Stimulated activated naive CD4-positive, alpha-beta T cell (primary cell): ENCODE measurements around the gene ARCN1.

Experiments used
- DNase-seq, 6 experiments: peaks; one replicate each; lab custom pipeline; 2025; lab: John Stamatoyannopoulos, UW

The ARCN1 gene

DNA sequence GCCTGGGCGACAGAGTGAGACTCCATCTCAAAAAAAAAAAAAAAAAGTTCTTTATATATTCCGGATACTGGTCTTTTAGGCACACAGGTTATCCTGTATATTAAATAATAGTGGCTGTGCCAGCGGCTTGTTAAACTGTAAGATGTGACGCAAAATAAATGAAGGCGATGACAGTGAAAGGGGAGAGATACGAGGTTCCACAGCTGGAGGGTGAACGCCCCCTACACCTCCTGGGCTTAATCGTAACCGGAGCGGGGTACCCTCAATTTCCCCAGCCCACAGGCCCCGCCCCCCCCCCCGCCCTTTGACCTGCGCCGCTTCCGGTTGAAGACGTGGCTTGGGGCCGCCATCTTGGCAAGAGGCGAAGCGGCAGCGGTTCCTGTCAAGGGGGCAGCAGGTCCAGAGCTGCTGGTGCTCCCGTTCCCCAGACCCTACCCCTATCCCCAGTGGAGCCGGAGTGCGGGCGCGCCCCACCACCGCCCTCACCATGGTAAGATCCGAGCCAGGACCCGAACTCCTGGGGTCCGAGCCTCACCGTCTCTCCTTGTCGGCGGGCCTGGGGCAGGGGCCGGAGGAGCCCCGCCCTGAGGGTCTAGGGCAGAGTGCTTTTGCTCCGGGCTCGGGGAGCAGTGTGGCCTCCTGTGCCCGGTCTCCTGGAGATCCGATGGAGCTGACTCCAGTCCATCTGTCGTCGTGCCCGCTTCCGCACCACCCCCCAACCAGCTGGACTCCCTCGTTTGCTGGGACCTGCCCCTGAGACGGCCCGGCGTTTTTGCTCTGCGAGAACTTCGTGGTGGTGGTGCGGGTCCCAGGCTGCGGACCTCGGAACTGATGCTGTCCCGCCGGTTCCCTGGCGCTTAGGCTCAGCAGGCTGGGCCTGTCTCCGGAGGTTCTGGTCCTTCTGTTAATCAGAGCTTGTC, at the start of gene ARCN1:
Gene ARCN1 (plus strand): TSS at position 349 of the 920 bp plus-strand sequence. CDS start 139 bp downstream, at position 488.
- DNase-seq: peak; percentile 77 to 88 (median 84)

DNA sequence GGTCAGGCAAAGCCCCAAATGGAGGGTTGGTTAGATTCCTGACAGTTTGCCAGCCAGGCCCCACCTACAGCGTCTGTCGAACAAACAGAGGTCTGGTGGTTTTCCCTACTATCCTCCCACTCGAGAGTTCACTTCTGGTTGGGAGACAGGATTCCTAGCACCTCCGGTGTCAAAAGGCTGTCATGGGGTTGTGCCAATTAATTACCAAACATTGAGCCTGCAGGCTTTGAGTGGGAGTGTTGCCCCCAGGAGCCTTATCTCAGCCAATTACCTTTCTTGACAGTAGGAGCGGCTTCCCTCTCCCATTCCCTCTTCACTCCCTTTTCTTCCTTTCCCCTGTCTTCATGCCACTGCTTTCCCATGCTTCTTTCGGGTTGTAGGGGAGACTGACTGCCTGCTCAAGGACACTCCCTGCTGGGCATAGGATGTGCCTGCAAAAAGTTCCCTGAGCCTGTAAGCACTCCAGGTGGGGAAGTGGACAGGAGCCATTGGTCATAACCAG, 49.6 kb upstream of the ARCN1 start:
- no peak for DNase-seq

DNA sequence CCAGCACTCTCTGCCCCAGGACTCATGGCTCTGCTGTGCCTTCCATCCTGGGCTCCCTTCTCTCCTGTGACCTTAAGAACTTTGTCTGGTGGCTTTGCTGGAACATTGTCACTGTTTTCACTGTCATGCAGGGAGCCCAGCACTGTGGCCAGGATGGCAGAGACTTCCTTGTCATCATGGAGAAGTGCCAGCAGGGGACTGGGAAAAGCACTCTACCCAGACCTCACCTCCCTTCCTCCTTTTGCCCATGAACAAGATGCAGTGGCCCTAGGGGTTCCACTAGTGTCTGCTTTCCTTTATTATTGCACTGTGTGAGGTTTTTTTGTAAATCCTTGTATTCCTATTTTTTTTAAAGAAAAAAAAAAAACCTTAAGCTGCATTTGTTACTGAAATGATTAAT, 47.9 kb upstream of the ARCN1 start:
- DNase-seq: no peak

DNA sequence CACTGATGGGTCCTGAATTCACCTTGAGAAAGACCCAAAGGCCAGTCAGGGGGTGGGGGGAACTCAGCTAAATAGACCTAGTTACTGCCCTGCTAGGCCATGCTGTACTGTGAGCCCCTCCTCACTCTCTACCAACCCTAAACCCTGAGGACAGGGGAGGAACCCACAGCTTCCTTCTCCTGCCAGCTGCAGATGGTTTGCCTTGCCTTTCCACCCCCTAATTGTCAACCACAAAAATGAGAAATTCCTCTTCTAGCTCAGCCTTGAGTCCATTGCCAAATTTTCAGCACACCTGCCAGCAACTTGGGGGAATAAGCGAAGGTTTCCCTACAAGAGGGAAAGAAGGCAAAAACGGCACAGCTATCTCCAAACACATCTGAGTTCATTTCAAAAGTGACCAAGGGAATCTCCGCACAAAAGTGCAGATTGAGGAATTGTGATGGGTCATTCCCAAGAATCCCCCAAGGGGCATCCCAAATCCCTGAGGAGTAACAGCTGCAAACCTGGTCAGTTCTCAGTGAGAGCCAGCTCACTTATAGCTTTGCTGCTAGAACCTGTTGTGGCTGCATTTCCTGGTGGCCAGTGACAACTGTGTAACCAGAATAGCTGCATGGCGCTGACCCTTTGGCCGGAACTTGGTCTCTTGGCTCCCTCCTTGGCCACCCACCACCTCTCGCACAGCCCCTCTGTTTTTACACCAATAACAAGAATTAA, 47.3 kb upstream of the ARCN1 start:
- DNase-seq: no peak

DNA sequence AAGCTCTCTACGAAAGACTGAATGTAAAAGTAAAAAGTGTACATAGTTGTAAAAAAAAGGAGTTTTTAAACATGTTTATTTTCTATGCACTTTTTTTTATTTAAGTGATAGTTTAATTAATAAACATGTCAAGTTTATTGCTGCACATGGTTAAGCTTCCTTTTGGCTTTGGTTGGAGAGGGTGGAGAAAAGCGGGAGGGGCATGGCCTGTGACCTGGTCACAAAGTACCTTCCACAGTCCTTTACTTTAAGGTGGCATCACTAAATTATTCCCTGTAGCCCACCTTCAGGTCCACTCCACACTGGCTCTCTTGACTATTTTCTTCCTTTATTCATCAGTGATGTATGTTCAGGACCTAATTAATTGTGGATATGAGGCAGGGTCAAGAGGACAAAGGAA, 45.5 kb upstream of the ARCN1 start:
- DNase-seq: no peak

DNA sequence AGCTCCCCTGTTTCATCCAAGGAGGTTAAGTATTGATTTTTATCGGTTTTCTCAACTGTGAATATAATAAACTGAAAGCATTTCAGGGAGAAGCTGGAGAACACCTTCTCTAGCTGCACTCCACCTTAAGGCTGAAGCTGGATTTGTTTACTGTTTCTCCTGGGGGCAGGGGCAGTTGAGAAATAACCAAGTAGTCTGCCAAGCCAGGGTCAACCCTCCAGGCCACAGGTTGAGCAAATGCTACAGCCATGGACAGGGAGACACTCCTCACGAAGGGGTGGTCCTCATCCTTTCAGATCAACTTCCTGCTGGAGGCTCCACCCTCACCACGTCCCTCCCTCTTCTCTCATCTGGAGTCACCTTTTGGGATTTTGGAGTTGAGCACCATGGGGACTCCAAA, 45.1 kb upstream of the ARCN1 start, which contains the start of gene TTC36:
Gene TTC36 (plus strand): TSS at position 366 of the 400 bp plus-strand sequence. CDS start 21 bp downstream, at position 387.
- DNase-seq: no peak

DNA sequence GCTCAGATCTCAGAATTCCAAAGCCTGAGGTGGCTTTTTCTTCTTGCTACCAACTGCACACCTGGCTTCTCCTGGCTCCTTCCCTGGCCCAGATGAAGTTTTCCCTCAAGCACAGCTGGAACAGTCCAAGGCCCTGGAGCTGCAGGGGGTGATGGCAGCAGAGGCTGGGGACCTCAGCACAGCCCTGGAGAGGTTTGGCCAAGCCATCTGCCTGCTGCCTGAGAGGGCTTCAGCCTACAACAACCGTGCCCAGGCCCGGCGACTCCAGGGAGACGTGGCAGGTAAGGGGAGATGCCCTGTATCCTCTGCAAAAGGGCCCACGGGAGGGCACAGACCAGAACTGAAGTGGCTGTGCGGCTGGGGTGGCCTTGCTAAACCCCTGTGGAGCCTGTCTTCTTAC, 43.7 kb upstream of the ARCN1 start:
- no peak for DNase-seq

DNA sequence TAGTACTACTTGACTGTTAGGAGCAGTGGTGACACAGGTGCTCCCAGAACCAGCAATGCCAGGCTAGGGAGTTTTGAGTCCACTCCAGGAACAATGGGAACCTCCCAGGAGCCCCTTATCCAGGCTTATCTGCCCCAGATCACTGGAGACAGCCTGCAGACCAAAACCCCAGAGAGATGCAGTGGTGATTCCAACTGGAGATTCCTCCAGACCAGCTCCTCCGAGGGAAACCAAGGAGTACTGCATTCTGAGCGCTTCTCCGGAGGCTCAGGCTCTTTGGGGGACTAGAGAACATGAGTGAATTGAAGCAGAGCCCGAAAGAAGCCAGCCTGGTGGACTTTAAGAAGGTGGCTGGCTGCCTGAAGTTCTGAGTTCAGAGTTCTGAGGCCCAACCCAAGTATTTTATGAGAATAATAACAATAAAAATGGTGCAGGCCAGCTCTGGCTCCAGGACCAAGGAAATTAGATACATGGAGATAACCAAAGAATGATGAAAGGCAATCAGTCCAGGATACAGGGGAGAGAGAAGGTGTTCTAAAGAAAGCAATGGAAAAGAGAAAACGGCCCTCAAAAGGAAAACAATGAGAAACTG, 42.5 kb upstream of the ARCN1 start:
- no peak for DNase-seq

DNA sequence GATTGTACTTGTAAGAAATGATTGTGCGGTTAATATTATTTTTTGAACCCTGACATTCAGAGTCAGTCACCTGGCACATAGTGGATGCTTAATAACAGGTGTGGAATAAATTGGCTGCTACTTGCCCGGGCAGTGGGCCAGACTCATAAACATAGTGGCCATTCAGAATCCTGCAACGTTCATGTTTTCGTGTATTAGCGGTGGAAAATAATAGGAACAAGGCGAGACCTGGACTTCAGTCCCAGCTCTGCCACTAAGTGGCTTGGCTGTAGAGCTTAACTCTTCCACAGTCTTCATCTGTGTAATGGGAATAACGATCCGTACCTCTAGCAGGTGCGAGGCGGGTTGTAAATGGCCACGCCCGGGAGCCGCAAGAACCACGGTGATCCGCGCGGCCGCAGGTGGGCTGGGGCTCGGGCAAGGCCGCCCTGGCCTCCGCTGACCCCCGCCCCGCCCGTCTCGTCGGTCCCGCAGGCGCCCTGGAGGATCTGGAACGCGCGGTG, 42.0 kb upstream of the ARCN1 start:
- peak in 1 of 6 experiments; percentile 31 for DNase-seq

DNA sequence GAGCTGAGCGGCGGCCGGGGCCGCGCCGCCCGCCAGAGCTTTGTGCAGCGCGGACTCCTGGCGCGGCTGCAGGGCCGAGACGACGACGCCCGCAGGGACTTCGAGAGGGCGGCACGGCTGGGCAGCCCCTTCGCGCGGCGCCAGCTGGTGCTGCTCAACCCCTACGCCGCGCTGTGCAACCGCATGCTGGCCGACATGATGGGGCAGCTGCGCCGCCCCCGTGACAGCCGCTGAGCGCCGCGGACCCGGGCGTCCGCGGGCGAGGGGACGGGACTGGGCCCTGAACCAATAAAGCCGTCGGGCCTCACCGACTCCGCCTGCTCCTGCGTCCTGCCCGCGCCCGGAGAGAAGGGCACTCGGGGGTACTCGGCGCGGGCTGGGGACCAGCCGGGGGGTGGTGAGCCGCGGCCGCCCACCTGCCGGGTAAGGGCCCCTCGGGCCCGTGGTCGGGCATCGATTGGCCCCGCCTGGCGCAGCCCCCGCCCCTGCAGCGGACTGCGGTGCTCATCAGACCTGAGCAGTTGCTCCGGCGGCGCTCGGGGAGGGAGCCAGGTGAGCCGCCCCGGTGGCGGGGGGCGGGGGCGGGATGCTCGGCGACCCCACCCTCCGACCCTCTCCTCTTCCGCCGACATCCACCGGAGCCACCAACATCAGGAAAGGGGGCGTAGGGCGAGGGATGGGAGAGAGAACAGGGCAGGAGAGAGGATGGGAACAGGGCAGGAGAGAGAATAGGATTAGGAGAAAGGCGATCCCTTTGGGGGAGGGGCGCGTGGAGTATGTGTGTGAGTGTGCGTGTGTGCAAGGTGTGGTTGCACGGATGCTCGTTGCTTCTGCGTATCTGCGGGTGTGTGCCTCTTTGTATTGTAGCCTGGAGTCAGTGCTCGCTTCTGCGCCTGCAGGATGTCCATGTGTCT, 41.3 kb upstream of the ARCN1 start, which contains the start of gene TMEM25:
Gene TMEM25 (plus strand): TSS at position 510 of the 914 bp plus-strand sequence. CDS start 610 bp downstream, outside the sequence.
- peak; percentile 51 to 77 (median 66) for DNase-seq

DNA sequence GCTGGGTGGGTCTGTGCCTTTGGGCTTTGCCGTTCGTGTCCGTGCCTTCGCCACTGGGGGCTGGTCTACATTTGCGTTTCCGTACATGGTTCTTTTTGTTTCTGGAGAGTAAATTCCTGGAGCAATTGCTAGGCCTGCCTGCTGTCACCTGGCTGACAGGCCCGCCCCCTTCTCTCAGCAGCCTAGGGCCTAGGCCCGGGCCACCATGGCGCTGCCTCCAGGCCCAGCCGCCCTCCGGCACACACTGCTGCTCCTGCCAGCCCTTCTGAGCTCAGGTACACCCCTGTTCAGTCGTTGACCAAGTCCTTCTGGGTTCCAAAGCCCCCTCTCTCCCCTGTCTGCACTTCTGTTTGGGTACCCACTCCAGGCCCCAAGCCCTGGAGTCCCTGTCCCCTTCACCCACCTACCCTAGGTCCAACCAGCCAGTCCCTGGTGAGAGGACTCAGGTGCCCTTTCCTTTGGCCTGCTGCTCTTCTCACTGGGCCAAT, 40.6 kb upstream of the ARCN1 start:
- DNase-seq: peak in 1 of 6 experiments; percentile 33

DNA sequence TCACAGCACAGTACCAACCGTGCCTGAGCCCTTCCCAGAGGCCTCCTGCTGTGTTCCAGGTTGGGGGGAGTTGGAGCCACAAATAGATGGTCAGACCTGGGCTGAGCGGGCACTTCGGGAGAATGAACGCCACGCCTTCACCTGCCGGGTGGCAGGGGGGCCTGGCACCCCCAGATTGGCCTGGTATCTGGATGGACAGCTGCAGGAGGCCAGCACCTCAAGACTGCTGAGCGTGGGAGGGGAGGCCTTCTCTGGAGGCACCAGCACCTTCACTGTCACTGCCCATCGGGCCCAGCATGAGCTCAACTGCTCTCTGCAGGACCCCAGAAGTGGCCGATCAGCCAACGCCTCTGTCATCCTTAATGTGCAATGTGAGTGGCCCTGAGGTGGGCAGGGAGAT, 40.1 kb upstream of the ARCN1 start:
- DNase-seq: no peak

DNA sequence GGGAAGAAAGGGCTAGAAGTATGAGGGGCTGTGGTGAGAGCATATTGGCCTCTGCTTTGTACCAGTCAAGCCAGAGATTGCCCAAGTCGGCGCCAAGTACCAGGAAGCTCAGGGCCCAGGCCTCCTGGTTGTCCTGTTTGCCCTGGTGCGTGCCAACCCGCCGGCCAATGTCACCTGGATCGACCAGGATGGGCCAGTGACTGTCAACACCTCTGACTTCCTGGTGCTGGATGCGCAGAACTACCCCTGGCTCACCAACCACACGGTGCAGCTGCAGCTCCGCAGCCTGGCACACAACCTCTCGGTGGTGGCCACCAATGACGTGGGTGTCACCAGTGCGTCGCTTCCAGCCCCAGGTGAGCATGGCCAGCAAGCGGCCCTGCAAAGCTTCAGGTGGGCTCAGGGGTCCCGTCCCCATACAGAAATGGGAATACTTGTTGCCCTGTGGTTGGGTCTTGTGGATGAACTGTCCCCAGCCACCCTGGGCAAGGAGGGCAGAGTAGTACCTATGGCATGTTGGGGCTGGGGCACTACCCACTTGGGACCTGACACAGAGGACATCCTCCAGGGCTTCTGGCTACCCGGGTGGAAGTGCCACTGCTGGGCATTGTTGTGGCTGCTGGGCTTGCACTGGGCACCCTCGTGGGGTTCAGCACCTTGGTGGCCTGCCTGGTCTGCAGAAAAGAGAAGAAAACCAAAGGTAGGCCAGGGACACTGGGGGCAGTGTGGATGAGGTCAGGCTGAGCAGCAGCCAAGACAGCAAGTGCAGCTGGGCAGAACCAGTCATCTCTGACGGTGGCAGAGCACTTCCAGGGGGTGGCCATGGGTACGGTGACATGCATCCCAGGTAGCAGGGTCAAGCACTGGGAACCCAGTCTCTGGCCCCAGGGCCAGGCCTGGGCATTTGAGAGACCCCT, 39.1 kb upstream of the ARCN1 start:
- no peak for DNase-seq

DNA sequence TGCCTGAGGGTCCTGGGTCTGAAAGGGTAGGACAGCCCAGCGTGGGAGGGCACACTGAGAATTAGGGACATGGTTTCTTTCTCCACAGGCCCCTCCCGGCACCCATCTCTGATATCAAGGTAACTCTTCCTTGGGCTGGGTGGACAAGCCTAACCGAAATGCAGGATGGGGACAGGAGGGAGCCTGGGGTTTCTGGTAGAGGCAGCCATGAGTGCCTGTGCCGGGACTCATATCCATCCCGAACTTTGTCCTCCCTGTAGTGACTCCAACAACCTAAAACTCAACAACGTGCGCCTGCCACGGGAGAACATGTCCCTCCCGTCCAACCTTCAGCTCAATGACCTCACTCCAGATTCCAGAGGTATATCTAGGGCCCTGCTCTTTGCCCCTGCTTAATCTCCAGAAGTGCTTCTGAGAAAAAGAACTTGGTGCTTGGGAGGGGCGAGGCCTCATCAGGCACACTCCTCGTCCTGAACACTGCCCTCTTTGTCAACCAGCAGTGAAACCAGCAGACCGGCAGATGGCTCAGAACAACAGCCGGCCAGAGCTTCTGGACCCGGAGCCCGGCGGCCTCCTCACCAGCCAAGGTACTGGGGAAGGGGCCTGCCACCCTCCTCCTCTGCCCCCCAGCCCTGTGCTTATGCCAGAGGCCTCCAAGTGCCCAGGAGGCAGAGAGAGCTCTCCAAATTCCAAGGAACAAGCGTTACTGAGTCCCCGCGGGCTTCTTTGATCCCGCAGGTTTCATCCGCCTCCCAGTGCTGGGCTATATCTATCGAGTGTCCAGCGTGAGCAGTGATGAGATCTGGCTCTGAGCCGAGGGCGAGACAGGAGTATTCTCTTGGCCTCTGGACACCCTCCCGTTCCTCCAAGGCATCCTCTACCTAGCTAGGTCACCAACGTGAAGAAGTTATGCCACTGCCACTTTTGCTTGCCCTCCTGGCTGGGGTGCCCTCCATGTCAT, 38.2 kb upstream of the ARCN1 start:
- DNase-seq: no peak

DNA sequence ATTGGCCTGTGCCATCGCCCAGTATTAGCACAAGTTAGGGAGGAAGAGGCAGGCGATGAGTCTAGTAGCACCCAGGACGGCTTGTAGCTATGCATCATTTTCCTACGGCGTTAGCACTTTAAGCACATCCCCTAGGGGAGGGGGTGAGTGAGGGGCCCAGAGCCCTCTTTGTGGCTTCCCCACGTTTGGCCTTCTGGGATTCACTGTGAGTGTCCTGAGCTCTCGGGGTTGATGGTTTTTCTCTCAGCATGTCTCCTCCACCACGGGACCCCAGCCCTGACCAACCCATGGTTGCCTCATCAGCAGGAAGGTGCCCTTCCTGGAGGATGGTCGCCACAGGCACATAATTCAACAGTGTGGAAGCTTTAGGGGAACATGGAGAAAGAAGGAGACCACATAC, 36.9 kb upstream of the ARCN1 start:
- no peak for DNase-seq

DNA sequence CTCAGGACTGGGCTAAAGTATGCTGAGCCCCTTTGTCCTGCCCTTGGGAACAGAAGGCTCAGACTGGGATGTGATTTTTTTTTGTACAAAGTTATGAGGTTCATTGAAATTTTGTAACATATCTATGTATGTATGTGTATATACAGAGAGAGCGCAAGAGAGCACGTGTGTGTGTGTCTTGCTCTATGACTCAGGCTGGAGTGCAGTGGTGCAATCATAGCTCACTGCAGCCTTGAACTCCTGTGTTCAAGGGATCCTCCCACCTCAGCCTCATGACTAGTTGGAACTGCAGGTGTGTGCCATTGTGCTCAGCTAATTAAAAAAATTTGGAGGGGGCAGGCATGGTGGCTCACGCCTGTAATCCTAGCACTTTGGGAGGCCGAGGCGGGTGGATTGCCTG, 35.5 kb upstream of the ARCN1 start:
- DNase-seq: no peak

DNA sequence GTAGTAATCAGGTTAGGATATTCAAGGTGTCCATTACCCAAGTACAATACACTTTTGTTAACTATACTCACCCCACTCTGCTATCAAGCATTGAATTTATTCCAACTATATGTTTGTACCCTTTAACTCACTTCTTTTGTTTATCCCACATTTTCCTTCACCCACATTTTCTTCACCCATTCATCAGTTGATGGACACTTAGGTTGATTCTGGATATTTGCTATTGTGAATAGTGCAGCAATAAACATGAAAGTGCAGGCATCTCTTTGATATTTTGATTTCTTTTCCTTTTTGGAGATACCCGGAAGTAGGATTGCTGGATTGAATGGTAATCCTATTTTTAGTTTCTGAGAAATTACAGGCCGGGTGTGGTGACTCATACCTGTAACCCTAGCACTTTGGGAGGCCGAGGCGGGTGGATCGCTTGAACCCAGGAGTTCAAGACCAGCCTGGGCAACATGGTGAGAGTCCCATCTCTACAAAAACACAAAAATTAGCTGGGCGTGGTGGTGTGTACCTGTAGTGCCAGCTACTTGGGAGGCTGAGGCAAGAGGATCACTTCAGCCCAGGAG, 34.7 kb upstream of the ARCN1 start:
- DNase-seq: no peak

DNA sequence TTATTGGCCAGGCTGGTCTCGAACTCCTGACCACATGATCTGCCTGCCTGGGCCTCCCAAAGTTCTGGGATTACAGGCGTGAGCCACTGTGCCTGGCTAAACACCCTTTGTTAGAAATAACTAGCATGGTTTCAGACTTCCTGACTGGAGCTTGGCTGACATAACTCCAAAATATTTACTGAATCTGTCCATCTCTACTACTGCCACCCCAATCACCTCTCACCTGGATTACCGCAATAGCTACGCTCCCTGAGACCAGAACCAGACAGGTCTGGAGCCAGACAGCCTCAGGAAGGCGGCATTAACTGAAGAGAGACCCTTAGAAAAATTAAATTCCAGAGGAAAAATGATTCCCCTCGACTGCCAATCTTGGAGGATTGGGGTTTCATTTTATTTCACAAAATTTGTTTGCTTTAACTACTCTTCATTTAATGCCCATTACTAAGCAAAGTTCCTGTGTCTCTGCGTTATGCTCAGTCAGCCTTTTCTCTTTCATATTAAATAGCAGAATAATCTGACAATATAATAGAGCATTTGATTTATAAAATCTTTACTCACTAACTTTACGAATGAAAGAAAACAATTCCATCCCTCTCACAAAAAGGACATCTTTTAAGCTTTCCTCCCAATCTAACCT, 28.1 kb upstream of the ARCN1 start:
- DNase-seq: no peak
